PFSK-1 (cell line): ENCODE results near the gene P2RY6.

ENCODE experiments used
- FOXP2 ChIP-seq: optimal IDR thresholded peaks from 2 replicates; pipeline ENCODE3; 2011; ENCODE audit warnings: borderline replicate concordance, control low read depth, inconsistent platforms; ENCODE audit not compliant: insufficient read depth; ENCODE audit errors: extremely low read length, extremely low read depth
- POLR2AphosphoS5 ChIP-seq: IDR thresholded peaks from 2 replicates; pipeline ENCODE4 v1.6.1; 2012; ENCODE audit warnings: low read depth, mild to moderate bottlenecking, control low read depth, low read length, moderate library complexity
- REST ChIP-seq, 2 experiments: IDR thresholded peaks; 2 replicates each; pipeline versions ENCODE4 v1.6.1 to v1.8.0; 2011 to 2012; ENCODE audit warnings: low read depth in 2 of 2, low read length in 2 of 2, control low read depth in 1 of 2, inconsistent platforms in 1 of 2, mild to moderate bottlenecking in 1 of 2, moderate library complexity in 1 of 2; ENCODE audit not compliant: insufficient read depth in 1 of 2
- SIN3A ChIP-seq: IDR thresholded peaks from 2 replicates; pipeline ENCODE4 v1.6.1; 2012; ENCODE audit warnings: mild to moderate bottlenecking, low read length, moderate library complexity, borderline replicate concordance; ENCODE audit not compliant: insufficient read depth
- TAF1 ChIP-seq: IDR thresholded peaks from 2 replicates; pipeline ENCODE4 v1.6.1; 2012; ENCODE audit warnings: low read length, control low read depth, borderline replicate concordance; ENCODE audit not compliant: insufficient read depth

P2RY6 gene

GRCh38 chr11:73340164-73340563 is 68.0 kb downstream of the P2RY6 start:
- TF ChIP-seq FOXP2 (no peak), POLR2AphosphoS5 (no peak), REST (IDR thresholded peaks at IDR 0.05; ENCODE audit: insufficient read depth in 1 of 2, low read depth in 2 of 2, low read length in 2 of 2) (no peak), TAF1 (no peak), SIN3A (no peak)

- no peak for TF ChIP-seq POLR2AphosphoS5
- no peak for TF ChIP-seq REST (IDR thresholded peaks at IDR 0.05; ENCODE audit: insufficient read depth in 1 of 2, low read depth in 2 of 2, low read length in 2 of 2)
- no peak for TF ChIP-seq FOXP2
- TF ChIP-seq SIN3A, result no peak
- no peak for TF ChIP-seq TAF1
These were observed 70.5 kb downstream of the P2RY6 start for GRCh38 chr11:73342633-73343032.

- TF ChIP-seq REST (IDR thresholded peaks at IDR 0.05; ENCODE audit: insufficient read depth in 1 of 2, low read depth in 2 of 2, low read length in 2 of 2) (no peak), FOXP2 (no peak)
These were observed 71.1 kb downstream of the P2RY6 start for GRCh38 chr11:73343076-73343873.

- TF ChIP-seq REST (IDR thresholded peaks at IDR 0.05; ENCODE audit: insufficient read depth in 1 of 2, low read depth in 2 of 2, low read length in 2 of 2) (no peak), FOXP2 (no peak), SIN3A (no peak), POLR2AphosphoS5 (no peak), TAF1 (no peak)
These were observed 72.1 kb downstream of the P2RY6 start for GRCh38 chr11:73344191-73344607.

- TF ChIP-seq POLR2AphosphoS5 (no peak), REST (IDR thresholded peaks at IDR 0.05; ENCODE audit: insufficient read depth in 1 of 2, low read depth in 2 of 2, low read length in 2 of 2) (no peak), TAF1 (no peak), SIN3A (no peak), FOXP2 (no peak)
These were observed 73.5 kb downstream of the P2RY6 start for GRCh38 chr11:73345481-73346160.
